B cell (primary cell): ENCODE results near the gene HLA-DQA1. TPM values are rescaled to one million over a fixed set of nuclear protein-coding genes. Genes with fewer than 3 reads are reported as not detected.
A peak's percentile ranks its signal among the peaks of the same experiment; 100 is the strongest.

Experiments
- ATAC-seq: fragments of 200-7000 bp; cut with Tn5 transposase; one replicate; pipeline ENCODE4 v1.10.0; 2021; ENCODE audit warnings: low read depth, mild to moderate bottlenecking, moderate number of reproducible peaks, moderate library complexity
- CTCF ChIA-PET: fragments of 350-600 bp; sonication (Branson Sonifier 250); formaldehyde crosslinking; loops from one replicate; lab custom pipeline; 2021; ENCODE audit warnings: antibody characterized with exemption, inconsistent platforms; lab: Charles Lee
- POLR2A ChIA-PET: fragments of 350-600 bp; sonication (Branson Sonifier 250); formaldehyde crosslinking; loops from one replicate; lab custom pipeline; 2021; ENCODE audit warnings: antibody characterized with exemption; lab: Charles Lee
- DNase-seq: peaks from one replicate; pipeline ENCODE4 v3.0.0; 2013
- H2AFZ ChIP-seq: 2 replicates; pipeline ENCODE4 v1.6.1; 2012; ENCODE audit warnings: mild to moderate bottlenecking, low read depth, low read length; ENCODE audit not compliant: insufficient read depth, poor library complexity, severe bottlenecking
- H3K27ac ChIP-seq, 2 donors: 1 replicate in 1 of 2; 2 replicates in 1 of 2; pipeline ENCODE4 v1.5.1; 2012 to 2013; ENCODE audit warnings: low read length in 2 of 2, mild to moderate bottlenecking in 2 of 2, moderate library complexity in 1 of 2
- H3K27me3 ChIP-seq, 4 experiments: fragments of 200-600 bp in 1 of 4; sonication (generic) in 1 of 4; replicated peaks in 1 of 4; 1 replicate in 2 of 4; 2 replicates in 2 of 4; pipeline versions ENCODE4 v1.6.1 to v1.7.0; 2013 to 2016; ENCODE audit warnings: low read length in 3 of 4, mild to moderate bottlenecking in 2 of 4, mixed read lengths in 1 of 4, moderate library complexity in 1 of 4; ENCODE audit not compliant: insufficient read depth in 4 of 4, control insufficient read depth in 3 of 4; ENCODE audit errors: control extremely low read depth in 1 of 4
- H3K36me3 ChIP-seq, 2 experiments: replicated peaks in 1 of 2; 1 replicate in 1 of 2; 2 replicates in 1 of 2; pipeline versions ENCODE4 v1.6.1 to v1.7.1; 2013; ENCODE audit warnings: low read length in 1 of 2; ENCODE audit not compliant: insufficient read depth in 2 of 2, control insufficient read depth in 1 of 2; ENCODE audit errors: control extremely low read depth in 1 of 2, extremely low read depth in 1 of 2
- H3K4me1 ChIP-seq, 2 donors: fragments of 200-600 bp in 1 of 2; sonication (generic) in 1 of 2; 1 replicate in 1 of 2; 2 replicates in 1 of 2; pipeline versions ENCODE4 v1.5.1 to v1.6.1; 2013 to 2017; ENCODE audit warnings: low read length in 2 of 2; ENCODE audit not compliant: control insufficient read depth in 2 of 2, insufficient read depth in 2 of 2
- H3K4me2 ChIP-seq: replicated peaks from 2 replicates; pipeline ENCODE3; 2012; ENCODE audit warnings: mild to moderate bottlenecking, low read depth, low read length; ENCODE audit not compliant: poor library complexity, severe bottlenecking
- H3K4me3 ChIP-seq, 5 experiments: fragments of 200-600 bp in 1 of 5; sonication (generic) in 1 of 5; 1 replicate in 3 of 5; 2 replicates in 2 of 5; pipeline versions ENCODE4 v1.5.1 to v1.7.0; 2011 to 2016; ENCODE audit warnings: low read length in 4 of 5, mild to moderate bottlenecking in 4 of 5, low read depth in 2 of 5, control low read depth in 1 of 5, moderate library complexity in 1 of 5; ENCODE audit not compliant: insufficient read depth in 1 of 5; ENCODE audit errors: control extremely low read depth in 1 of 5, extremely low read depth in 1 of 5
- H3K79me2 ChIP-seq: fragments of 200-600 bp; sonication (generic); one replicate; pipeline ENCODE4 v1.6.0; 2016; ENCODE audit warnings: low read length; ENCODE audit not compliant: control insufficient read depth, insufficient read depth
- H3K9ac ChIP-seq: fragments of 200-600 bp; sonication (generic); 2 replicates; pipeline ENCODE4 v1.6.1; 2017; ENCODE audit warnings: mild to moderate bottlenecking, low read length, moderate library complexity
- H3K9me3 ChIP-seq, 3 donors: one replicate each; pipeline versions ENCODE4 v1.6.1 to v1.7.1; 2013; ENCODE audit warnings: low read length in 2 of 3; ENCODE audit not compliant: control insufficient read depth in 2 of 3, insufficient read depth in 1 of 3; ENCODE audit errors: control extremely low read depth in 1 of 3
- H4K20me1 ChIP-seq: 2 replicates; pipeline ENCODE4 v1.6.0; 2012; ENCODE audit warnings: mild to moderate bottlenecking, low read length; ENCODE audit not compliant: insufficient read depth, control insufficient read depth, poor library complexity, severe bottlenecking
- H3K27ac Mint-ChIP-seq: one replicate; pipeline ENCODE4 v1.8.0; 2021; ENCODE audit warnings: mixed read lengths
- H3K27me3 Mint-ChIP-seq: one replicate; pipeline ENCODE4 v1.8.0; 2021; ENCODE audit warnings: mixed read lengths
- H3K4me1 Mint-ChIP-seq: one replicate; pipeline ENCODE4 v1.8.0; 2021; ENCODE audit warnings: mixed read lengths
- H3K4me3 Mint-ChIP-seq: one replicate; pipeline ENCODE4 v1.8.0; 2021; ENCODE audit warnings: mixed read lengths
- H3K9me3 Mint-ChIP-seq: one replicate; pipeline ENCODE4 v1.8.0; 2022; ENCODE audit warnings: mixed read lengths; ENCODE audit not compliant: insufficient read depth
- CTCF ChIP-seq: fragments of 200-600 bp; IDR thresholded peaks from one replicate; pipeline ENCODE4 v1.8.0; 2022; ENCODE audit warnings: antibody characterized with exemption, mild to moderate bottlenecking
- EZH2 ChIP-seq: IDR thresholded peaks from 2 replicates; pipeline ENCODE4 v1.6.1; 2012; ENCODE audit warnings: borderline replicate concordance, low read depth, mild to moderate bottlenecking, moderate library complexity, low read length; ENCODE audit not compliant: insufficient read depth, poor library complexity, severe bottlenecking
- whole genome bisulfite sequencing: methylation state at CpG from one replicate; pipeline ENCODE4 v1.1.5; 2013; ENCODE audit warnings: missing lambda C conversion rate; ENCODE audit not compliant: insufficient coverage; 5-methylcytosine and 5-hydroxymethylcytosine counted together
- intact Hi-C: fragments of 100-400 bp; cut with micrococcal nuclease; formaldehyde crosslinking; loops from one replicate; pipeline ENCODE4 v1.10.0; 2022
- polyA plus RNA-seq: library from polyadenylated mRNA; depleted of rRNA; stranded (reverse); fragments of >200 nt; gene quantifications from 2 replicates; pipeline ENCODE4 v1.2.3, GENCODE V29; 2012
- total RNA-seq, 2 donors: library from RNA; stranded (reverse); fragments of 120-200 nt in 1 of 2; gene quantifications; 1 replicate in 1 of 2; 2 replicates in 1 of 2; pipeline versions ENCODE4 v1.2.3 to v1.2.4, GENCODE V29; 2013 to 2022

Gene HLA-DQA1
- total and polyA plus RNA-seq, 2 donors (not counting 1 experiment from before 2014, with no cell fraction given) = 486 to 489 TPM

GRCh38 chr6:32680055-32680454 is 42.8 kb downstream of the HLA-DQA1 start:
- Histone ChIP-seq H3K4me3 (peak overlapping the region in 1 of 5 experiments; percentile 9), H3K4me1 (peaks cover 11 to 26% of the 10 kb centered on the region in 2 donors), H2AFZ (no peak overlapping the region), H3K9ac (no peak overlapping the region), H3K27ac (no peak overlapping the region), H3K36me3 (no peaks in the 10 kb centered on the region), H4K20me1 (no peaks in the 10 kb centered on the region), H3K79me2 (peaks cover 26% of the 10 kb centered on the region), H3K27me3 (no peaks in the 10 kb centered on the region), H3K4me2 (no peak overlapping the region), H3K9me3 (no peaks in the 10 kb centered on the region)
- ATAC-seq = no peak
- H3K4me3 Mint-ChIP-seq = no peak overlapping the region
- CTCF ChIA-PET = interaction anchor here (0.8 kb wide), 1 partner anchor 12 kb away, joined by 3 read pairs; no protein-coding TSS in a partner anchor
- POLR2A ChIA-PET = interaction anchor here (1.5 kb wide), 1 partner anchor 12 kb away, joined by 3 read pairs; no protein-coding TSS in a partner anchor
- TF ChIP-seq EZH2 = no peak
- no peak for TF ChIP-seq CTCF
- peaks cover 6% of the 10 kb centered on the region for H3K9me3 Mint-ChIP-seq
- peak overlapping the region; percentile 37 for H3K27ac Mint-ChIP-seq
- intact Hi-C loops = loop anchor here (10.0 kb wide), 1 partner anchor 405 kb away; no protein-coding TSS in a partner anchor
- H3K27me3 Mint-ChIP-seq = no peaks in the 10 kb centered on the region
- H3K4me1 Mint-ChIP-seq = peaks cover 47% of the 10 kb centered on the region
- no peak for DNase-seq
- WGBS = no CpG with 5 or more reads among the region's 1 CpG

DNA sequence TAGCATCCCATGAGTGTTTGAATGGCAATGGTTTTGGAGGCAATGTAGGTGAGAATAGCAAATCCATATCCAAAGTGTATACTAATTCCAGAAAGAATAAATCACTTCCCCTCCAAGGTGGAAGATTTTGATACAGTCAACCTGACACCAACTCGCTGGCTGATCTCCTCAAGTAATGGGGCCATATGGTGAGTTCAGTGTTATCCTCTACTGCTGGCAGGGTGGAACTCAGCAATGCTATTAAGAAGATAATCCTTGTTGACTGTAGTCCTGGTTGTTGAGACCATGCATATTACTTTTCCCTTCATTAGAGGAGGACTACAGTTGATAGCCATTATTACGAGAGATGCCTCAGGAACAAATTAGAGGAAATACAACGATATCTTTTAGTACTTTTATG is 47.0 kb downstream of the HLA-DQA1 start:
- no peaks in the 10 kb centered on the region for H3K36me3 ChIP-seq
- no peaks in the 10 kb centered on the region for H3K27me3 ChIP-seq
- no peaks in the 10 kb centered on the region for H3K9me3 ChIP-seq
- peaks cover 38% of the 10 kb centered on the region for H3K79me2 ChIP-seq
- no peak overlapping the region for H3K4me2 ChIP-seq
- Mint-ChIP-seq H3K4me1 (peaks cover 73% of the 10 kb centered on the region), H3K27ac (peak overlapping the region; percentile 92), H3K9me3 (peaks cover 3% of the 10 kb centered on the region), H3K4me3 (peak overlapping the region; percentile 30), H3K27me3 (no peaks in the 10 kb centered on the region)
- H4K20me1 ChIP-seq = no peaks in the 10 kb centered on the region
- intact Hi-C loops = loop anchor here (10.0 kb wide), 1 partner anchor 409 kb away; no protein-coding TSS in a partner anchor
- H2AFZ ChIP-seq = no peak overlapping the region
- H3K9ac ChIP-seq = no peak overlapping the region
- TF ChIP-seq CTCF (no peak), EZH2 (no peak)
- ChIA-PET CTCF (interaction anchor here (1.0 kb wide), 1 partner anchor 20 kb away, joined by 3 read pairs; no protein-coding TSS in a partner anchor), POLR2A (interaction anchor here (8.3 kb wide), 1 partner anchor 18 kb away, joined by 123 read pairs; the partner anchor contains the start of gene HLA-DQB1)
- peak; percentile 7 for DNase-seq
- no peak for ATAC-seq
- no CpG with 5 or more reads among the region's 3 CpGs for WGBS
- peak overlapping the region in 1 of 2 donors; percentile 99 for H3K27ac ChIP-seq
- no peak overlapping the region for H3K4me3 ChIP-seq
- peaks cover 30 to 45% of the 10 kb centered on the region in 2 donors for H3K4me1 ChIP-seq
